ENCODE results near the gene BNC2.

BNC2 gene

DNA sequence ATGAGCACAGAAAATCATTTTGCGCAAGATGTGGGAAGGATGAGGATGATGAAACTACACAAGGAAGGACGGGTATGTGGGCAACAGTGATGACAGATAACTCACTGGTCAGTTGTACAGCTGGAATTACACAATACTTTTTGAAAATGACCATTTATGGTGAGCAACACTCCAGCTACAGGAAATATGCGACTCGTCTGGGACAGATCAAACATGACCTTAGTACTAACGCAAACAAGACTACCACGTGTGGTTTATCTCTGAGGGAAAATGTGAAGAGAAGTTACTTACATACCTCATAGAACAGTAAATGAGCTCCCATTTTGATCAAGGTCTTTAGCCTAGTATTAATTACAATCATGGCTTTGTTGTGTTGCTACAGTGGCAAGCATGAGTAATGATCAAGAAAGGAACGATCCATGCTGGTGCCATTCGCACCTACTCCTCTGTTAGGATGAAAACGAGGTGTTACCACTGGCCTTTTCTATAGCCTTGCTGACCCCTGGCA is 456.9 kb downstream of the BNC2 start:
- no peak for DNase-seq (ENCODE audit: low read depth)

DNA sequence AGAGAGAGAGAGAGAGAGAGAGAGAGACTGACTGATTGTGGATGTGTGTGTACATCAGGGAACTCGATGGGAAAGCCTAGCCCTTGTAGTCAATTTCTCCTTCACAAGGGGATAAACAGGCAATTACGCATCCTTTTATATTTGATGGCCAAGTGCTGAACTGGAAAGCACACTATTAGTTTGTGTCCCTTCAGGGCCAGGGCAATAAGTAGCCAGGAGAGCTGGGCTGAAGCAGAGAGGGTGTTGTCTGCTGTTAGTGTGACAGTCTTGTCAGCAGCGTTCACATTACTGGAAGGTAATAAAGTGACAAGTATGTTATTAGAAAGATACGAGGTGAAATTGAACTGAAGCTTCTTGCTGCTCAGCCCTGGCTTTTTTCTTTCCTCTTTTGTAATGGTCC is 457.7 kb downstream of the BNC2 start:
- no peak for DNase-seq (ENCODE audit: low read depth)

DNA sequence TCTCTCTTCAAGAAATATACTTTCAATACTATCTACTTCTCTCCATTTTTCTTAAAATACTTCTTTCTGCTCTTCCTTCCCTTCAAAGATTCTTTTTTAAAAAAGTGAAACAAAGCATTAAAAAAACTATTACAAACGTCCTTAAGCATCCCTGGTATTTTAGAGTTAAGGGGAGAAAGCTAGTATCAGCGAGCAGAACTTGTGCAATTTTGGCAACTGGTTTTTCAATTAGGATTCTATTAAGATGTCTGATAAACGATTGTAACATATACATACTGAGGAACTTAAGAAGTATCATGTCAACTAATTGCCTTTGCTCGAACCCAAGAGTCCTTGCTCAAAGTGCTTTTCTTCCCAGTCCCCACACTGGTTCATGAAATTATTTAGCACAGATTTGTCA is 459.2 kb downstream of the BNC2 start:
- DNase-seq (ENCODE audit: low read depth) = no peak

DNA sequence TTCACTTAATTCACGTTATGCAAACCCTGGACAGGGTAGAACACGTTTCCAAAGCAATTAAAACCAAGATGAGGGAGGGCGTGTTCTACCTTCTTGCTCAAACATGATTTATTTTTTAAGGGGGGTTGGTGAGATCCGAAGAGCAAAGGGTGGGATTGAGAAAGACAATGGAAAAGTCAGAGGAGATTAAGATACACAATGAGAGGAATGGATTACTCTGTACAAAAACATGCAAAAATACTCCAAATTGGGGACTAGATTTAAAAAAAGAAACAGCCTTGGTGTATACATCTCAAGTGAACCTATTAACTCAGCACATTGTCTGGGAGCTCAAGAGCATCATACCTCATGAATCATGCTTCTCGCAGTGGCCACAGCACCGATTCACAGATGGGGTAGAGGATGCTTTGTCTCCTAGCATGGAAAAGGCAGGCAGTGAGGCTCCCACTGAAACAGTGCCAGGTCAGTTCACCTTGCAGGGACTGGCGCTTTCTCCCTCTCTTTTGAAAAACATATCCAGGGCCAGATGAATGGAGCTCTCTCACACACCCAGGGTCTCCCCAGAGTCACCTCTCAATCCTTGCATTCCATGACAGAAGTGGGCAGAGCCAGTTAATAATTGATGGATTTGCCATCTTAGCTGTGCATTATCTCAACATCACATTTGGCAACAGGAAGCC is 459.7 kb downstream of the BNC2 start:
- no peak for DNase-seq (ENCODE audit: low read depth)

DNA sequence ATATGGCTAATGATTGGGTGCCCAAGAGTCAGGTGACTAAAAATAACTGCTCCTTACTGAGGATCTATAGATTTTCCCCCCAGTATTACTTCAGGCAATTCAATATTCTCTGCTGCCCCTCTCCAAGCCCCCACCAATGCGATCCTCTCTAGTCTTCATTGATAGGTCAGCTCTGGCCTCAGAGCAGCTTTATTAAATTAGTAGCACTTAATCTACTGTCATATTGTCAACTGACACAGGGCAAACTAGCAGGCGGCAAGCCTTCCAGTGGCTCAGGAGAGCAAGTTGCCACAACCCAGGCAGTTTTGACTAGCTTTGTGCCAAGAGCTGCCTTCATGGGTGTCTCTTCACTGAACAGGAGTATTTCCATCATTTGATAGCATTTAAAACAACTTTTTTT is 462.9 kb downstream of the BNC2 start:
- no peak for DNase-seq (ENCODE audit: low read depth)

DNA sequence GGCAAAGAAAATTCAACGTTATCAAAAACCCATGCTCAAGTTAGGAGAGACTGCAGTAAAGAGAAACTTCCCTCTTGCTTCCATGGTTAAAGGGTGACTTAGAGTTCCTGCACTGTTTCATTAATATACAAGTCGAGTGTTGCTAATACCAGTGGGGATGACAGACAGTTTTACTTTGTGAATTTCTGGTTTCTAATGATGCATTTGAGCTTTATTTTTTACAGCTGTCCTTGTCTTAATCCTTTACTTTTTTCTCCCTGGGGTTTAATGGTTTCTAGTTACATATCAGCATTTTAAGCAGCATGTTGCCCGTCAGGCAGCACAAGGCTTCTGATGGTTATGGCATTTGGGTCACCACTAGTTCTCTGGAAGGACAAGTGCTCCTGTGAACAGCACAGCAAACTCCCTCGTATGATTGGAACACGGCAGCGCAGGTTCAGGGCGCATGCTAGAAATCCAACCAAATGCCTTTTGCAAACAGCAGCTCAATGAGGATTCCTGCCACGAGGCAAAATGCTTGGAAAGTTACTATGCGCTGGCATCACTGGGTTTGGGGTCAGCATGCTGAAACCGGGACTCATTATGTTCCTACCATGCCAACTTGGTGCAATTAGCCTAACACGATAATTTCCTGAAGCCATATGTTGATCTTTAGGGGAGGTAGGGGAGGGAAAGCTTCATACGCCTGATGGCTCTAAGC is 463.8 kb downstream of the BNC2 start:
- DNase-seq (ENCODE audit: low read depth) = no peak

DNA sequence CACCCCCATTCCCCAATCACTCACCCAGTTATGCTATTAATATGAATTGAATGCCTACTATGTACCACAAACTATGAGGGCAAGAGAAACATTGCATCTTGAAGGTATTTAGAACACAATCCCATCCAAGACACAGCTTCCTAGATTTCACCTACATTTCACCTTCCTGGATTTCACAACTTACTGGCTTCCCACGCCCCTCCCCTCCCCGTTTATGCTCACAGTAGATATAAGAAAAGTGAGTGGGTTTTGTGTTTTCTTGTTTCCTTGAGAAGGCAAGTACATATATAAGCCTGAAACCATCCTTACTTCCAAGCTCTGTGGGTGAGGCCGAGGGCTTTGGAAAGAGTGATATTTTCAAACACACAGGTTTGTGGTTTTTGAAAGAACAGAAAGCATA is 465.0 kb downstream of the BNC2 start:
- DNase-seq (ENCODE audit: low read depth) = no peak

DNA sequence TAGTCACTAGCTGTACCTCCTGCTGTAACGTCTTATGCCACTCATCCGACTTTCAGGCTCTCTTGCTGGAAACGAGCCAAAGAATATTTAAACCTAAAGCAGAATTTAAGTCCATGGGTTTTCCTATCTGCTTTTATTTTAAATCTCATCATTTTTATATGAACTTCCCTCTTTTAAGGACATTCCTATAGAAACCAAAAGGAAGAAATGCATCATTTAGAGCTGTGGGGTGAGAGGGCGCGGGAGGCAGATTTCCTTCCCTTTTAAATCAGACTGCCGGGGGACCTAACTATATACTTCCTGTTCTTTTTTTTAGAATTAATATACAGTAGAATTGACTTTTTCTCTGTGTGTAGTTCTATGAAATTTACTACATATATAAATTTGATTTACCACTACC is 468.8 kb downstream of the BNC2 start:
- DNase-seq (ENCODE audit: low read depth) = no peak

DNA sequence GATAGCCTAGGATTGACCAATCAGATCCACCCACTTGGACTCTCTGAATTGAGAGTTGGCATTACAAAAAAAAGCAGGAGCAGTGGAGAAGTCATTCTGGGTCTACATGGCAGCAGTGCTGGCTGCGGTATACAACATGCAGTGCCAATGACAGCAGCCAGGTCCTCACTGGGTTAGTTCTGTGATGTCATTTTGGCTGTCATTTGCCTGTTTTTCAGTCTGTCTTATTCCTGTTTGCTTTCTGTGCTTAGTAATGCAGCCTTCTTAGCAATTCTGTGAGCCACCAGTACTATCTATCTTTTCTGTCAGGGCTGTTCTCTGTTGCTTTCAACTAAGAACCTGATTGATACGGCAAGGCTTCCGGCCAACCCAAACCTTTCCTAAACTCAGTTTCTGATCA is 471.8 kb downstream of the BNC2 start:
- DNase-seq (ENCODE audit: low read depth) = no peak

DNA sequence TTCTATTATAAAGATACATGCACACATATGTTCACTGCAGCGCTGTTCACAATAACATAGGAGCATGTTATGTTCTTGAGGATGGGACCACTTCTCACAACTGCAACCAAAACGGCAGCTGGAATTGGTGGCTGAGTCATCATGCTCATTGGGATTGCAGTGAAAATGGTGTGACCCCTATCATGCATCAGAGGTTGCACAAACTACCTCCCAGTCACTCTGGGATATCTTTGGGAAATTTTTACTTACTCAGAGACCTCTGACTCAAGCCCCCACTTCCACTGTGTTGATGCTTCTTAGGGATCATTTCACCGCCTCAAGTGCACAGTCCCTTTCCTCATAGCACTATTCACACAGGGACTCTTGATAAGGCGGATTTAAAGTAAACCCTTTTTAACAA is 474.1 kb downstream of the BNC2 start:
- DNase-seq (ENCODE audit: low read depth) = no peak

DNA sequence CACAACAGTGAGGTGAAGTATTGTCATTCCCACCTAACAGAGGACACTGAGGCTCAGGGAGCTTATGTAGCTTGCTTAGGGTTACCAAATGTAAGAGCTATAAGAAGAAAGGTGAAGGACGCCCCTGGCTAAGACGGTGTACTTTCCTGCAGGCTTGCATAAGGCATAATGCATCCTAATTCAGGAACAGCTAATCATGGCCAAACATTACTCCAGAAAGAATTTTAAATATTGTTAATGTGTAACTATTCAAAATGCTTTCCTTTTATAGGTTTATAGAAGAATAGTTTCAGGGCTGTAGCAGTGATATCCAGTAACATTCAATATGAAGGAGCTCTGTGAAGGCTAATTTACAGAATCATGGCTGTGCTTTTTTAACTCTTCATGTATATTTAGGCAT is 479.1 kb downstream of the BNC2 start:
- DNase-seq (ENCODE audit: low read depth) = no peak

DNA sequence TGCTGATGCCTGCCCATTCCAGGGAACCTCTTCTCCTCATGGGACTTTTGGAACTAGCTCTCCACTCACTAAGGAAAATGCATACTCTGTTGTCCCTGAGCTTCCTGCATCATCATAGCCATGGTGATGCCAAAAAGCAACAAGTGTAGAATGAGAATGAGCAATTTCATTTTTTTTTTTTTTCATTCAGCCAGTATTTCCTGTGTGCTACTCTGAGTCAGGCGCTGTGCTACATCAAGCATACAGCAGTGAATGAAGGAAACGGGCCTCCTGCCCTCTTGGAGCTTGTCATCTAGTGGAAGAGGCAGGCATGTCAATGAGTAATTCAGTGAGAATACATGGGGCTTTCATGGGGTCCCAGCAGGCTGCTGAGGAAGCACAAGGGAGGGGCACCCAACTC is 483.1 kb downstream of the BNC2 start:
- DNase-seq (ENCODE audit: low read depth) = no peak

DNA sequence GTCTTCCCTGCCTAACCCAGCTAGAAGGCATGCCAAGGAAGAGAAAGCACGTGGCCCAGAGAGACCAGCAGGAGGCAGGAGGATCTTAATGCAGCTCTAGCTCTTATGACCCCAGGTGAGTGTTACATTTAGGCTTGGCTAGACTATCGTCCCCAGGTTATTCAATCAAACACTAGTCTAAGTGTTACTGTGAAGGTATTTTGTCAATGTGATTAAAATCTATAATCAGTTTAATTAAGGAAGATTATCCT is 483.7 kb downstream of the BNC2 start:
- DNase-seq (ENCODE audit: low read depth) = no peak

DNA sequence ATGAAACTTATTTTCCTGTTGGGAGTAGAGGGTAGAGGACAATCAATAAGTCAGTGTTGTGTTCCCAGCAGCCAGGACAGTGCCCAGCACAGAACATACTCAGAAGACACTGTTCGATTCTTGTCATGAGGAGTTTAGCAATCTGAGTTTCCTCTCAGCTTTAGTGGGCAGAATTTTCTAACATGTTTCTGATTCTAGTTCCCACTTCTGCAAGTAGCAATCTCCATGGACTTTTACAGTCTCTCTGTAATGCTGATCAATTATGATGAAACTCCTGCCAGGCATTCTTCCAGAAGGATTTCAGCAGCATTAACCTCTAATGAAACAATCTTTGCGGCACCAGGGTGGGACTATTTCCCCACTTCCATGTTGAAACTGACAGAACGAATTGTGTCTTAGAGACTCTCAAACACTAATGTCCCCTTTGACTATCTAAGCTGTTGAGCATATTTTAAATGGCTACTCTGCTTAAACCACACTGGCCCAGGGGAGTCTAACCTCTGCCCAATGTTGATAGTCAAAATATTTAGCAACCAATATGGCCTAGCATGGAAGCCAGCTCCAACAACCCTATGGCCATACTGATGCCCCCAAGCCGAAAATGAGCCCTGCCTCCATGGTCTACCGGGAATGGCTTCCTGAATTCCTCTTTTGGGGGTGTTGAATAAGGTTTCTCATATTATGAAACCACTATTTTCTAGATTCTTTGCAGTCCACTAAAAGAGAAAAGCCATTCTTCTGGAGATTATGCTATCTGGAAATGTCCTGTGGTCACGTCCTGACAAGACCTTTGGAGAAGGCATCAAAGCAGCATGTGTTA is 484.3 kb downstream of the BNC2 start:
- DNase-seq (ENCODE audit: low read depth) = no peak

DNA sequence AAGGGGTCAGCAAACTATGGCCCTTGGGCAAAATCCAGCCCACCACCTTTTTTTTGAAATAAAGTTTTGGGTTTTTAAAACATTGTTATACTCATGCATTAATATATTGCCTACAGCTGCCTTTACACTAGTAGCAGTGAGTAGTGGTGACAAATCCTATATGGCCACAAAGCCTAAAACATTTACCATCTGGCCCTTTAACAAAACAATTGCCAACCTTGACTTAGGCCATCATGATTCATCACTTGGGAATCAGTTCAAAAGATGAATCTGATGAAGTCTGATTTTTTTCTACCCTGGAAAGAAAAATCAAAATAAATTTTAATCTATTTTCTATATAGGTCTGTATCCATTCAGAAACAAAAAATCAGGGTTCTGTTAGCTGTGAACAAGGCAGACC is 484.9 kb downstream of the BNC2 start:
- no peak for DNase-seq (ENCODE audit: low read depth)

DNA sequence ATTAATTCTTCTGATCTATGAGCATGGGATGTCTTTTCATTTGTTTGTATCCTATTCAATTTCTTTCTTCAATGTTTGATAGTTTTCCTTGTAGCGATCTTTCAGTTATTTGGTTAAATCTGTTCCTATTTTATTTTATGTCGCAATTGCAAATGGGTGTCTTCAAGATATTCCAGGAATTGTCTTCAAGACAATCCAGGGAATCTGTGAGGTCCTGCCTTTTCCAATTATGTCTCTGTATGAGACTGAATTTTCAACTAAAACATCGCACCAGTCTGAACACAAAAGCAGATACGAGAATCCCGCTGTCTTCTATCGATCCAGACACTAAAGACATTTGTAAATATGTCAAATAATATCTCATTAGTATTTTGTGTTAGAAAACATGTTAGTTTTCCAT is 485.5 kb downstream of the BNC2 start:
- no peak for DNase-seq (ENCODE audit: low read depth)

DNA sequence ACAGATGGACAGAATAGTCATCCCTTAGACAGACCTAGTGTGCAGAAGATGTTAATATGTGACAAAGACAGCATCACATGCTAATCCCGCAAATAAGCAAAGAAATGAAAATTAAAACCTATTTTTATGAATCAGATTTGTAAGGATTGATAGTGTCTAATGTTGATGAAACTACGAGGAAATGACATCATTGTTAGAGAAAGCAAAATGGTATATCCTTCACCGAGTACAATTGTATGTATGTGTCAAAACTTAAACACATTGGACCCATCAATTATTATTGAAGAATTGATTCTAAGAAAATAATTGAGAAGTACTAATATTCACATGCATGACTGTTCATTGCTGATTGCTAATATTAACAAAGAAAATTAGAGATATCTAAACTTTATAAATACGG is 493.2 kb downstream of the BNC2 start:
- DNase-seq (ENCODE audit: low read depth) = no peak

DNA sequence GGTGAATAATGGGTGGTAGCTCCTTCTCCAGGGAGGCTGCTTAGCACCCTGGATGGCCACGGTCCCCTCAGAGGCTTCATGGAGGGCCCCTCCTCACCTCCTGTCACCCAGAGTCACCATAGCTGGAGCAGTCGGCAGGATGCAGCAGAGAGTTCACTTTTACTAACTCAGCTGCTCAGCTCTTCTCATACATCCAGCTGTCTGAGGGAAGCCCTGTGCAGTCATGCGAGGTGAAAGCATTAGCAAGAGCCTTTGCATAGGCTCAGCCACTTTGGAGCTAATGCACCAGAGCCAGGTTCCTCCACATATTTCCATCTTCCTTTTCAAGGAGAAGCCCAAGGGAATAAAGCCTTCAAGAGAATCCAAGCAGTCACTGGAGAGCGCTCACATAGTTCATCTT is 499.2 kb downstream of the BNC2 start:
- no peak for DNase-seq (ENCODE audit: low read depth)

DNA sequence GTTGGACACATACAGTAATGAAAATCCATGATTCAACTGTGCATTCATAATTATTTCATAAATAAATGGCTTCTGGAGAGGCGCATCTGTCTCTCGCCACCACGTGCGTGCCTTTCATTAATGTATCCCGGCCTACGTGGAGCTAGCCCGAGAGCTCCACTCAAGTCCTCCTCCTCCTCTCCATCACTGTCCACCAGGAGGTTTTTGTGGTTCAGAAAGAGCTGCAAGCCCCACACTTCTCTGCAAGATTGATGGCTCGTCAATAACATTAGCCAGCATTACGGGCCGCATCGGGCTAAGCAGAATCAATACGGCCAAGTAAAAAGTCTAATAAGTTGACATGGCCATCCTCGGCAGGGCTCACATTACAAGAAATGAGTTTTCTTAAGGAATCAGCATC is 499.8 kb downstream of the BNC2 start:
- no peak for DNase-seq (ENCODE audit: low read depth)

DNA sequence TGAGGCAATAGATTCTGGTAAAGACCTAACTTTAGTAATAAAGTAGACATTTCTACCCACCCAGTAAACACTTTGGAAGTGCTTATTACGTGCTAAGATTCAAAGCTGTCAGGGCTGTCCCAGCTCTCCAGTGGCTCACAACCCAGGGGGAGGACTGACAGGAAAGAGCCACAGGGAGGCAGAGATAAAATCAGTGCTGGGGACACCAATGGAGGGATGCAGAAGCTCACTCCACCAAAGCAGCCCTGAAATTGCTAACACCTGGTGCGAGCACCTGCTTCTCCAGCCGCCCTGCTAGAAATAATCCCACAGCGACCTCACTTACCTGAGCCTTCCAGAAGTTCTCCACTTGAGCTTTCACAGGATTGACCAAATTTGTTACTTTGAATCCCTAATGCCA is 501.0 kb downstream of the BNC2 start:
- DNase-seq (ENCODE audit: low read depth) = no peak

DNA sequence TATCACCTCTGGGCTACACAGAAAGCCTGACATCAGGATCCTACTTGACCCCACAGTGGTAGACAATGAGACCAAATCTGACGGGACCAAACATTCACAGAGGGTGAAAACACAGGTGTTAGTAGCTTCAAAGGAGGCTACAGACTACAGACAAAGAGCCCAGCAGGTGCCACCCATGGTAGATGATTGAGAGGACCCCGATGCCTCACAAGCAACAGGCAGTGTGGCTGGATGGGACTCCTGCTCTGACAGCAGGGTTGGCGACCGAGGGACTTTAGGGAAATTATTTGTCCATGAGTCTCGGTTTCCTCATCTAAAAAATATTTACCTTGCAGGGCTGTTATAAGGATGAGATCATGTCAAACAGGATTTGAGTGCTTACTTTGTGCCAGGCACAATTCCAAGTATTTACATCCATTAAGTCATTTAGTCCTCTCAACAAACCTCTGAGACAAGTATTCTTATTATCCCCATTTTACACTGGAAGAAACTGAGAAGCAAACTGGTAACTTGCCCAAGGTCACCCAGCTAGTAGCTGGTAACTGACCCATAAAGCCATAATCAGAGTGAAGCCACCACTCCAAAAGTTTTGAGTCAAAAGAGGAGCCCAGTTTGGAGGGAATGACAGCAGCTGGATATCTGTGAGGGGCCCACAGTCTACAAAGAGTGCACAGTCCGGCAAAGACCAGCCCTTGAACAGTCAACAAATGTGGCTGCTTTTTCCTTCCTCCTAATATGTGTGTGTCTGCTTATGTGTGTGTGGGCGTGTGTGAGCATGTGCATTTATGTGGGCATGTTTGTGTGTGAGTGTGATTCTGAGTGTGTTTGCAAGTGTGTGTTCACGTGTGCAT is 502.0 kb downstream of the BNC2 start:
- DNase-seq (ENCODE audit: low read depth) = no peak

DNA sequence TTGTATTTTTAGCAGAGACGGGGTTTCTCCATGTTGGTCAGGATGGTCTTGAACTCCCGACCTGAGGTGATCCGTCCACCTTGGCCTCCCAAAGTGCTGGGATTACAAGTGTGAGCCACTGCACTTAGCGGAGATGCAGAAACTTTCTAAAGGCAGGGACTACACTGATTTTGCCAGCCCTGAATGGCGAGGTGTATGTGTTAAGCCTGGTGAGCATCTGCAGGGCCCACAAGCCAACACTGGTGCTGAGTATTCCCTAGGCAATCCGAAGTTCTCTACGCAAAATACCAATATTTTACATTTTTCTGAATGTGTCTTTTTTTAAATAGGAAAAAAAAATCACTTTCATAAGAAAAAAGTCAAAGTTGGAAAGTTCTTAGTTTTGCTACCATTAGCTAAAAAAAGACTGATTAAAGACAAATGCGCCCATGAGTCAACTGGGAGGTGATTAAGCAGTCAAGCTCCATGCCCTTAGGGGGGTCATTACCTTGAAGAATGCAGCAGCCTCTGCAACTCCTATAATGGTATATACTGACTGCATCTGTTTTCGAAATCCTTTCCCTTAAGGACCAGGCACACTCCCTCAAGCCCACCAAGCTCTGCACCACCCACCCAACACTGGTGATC is 502.8 kb downstream of the BNC2 start:
- no peak for DNase-seq (ENCODE audit: low read depth)

All from stimulated activated CD8-positive, alpha-beta memory T cell treated with anti-CD3 and anti-CD28 coated beads, Interleukin-15, amount 100 ng/mL, for 1 hour (primary cell).